Loucy (cell line): ENCODE results near the gene TMEM181.

Source experiments
- H2AFZ ChIP-seq: fragments of 200-600 bp; sonication (generic); 2 replicates; pipeline ENCODE4 v1.6.0; 2016; ENCODE audit warnings: antibody characterized with exemption, mild to moderate bottlenecking, low read length, moderate library complexity
- H3F3A ChIP-seq: fragments of 200-600 bp; 2 replicates; pipeline ENCODE4 v1.6.0; 2016; ENCODE audit warnings: antibody characterized with exemption, low read depth, mild to moderate bottlenecking
- H3K27me3 ChIP-seq: fragments of 200-600 bp; sonication (generic); 2 replicates; pipeline ENCODE4 v1.6.1; 2014; ENCODE audit warnings: low read length, mild to moderate bottlenecking; ENCODE audit not compliant: insufficient read depth, poor library complexity, severe bottlenecking
- H3K36me3 ChIP-seq: fragments of 200-600 bp; sonication (generic); 2 replicates; pipeline ENCODE4 v1.6.1; 2016; ENCODE audit warnings: low read length; ENCODE audit not compliant: insufficient read depth
- H3K4me1 ChIP-seq: fragments of 200-600 bp; sonication (generic); 2 replicates; pipeline ENCODE4 v1.5.1; 2014; ENCODE audit warnings: low read length, mild to moderate bottlenecking; ENCODE audit not compliant: insufficient read depth, poor library complexity, severe bottlenecking
- H3K4me2 ChIP-seq: fragments of 200-600 bp; sonication (generic); 2 replicates; pipeline ENCODE4 v1.6.0; 2014; ENCODE audit warnings: antibody characterized with exemption, low read length, low read depth, mild to moderate bottlenecking; ENCODE audit not compliant: poor library complexity, severe bottlenecking
- H3K4me3 ChIP-seq: fragments of 200-600 bp; sonication (generic); 2 replicates; pipeline ENCODE4 v1.5.1; 2014; ENCODE audit warnings: low read length, mild to moderate bottlenecking, mixed read lengths; ENCODE audit not compliant: poor library complexity, severe bottlenecking
- H3K79me2 ChIP-seq: fragments of 200-600 bp; sonication (generic); 2 replicates; pipeline ENCODE4 v1.6.1; 2014; ENCODE audit warnings: low read length; ENCODE audit not compliant: insufficient read depth
- H3K9ac ChIP-seq: fragments of 200-600 bp; sonication (generic); 2 replicates; pipeline ENCODE4 v1.6.0; 2014; ENCODE audit warnings: mild to moderate bottlenecking, low read depth, low read length, moderate library complexity; ENCODE audit not compliant: poor library complexity, severe bottlenecking
- H3K9me2 ChIP-seq: fragments of 200-600 bp; sonication (generic); replicated peaks from 2 replicates; pipeline ENCODE4 v1.6.1; 2016; ENCODE audit warnings: low read depth, low read length, mixed read lengths
- H3K9me3 ChIP-seq: fragments of 200-600 bp; sonication (generic); 2 replicates; pipeline ENCODE4 v1.6.1; 2014; ENCODE audit warnings: mild to moderate bottlenecking, antibody characterized with exemption, low read length, low read depth; ENCODE audit not compliant: insufficient read depth
- H4K20me1 ChIP-seq: fragments of 200-600 bp; sonication (generic); 2 replicates; pipeline ENCODE4 v1.6.0; 2014; ENCODE audit warnings: antibody characterized with exemption, low read length, mild to moderate bottlenecking; ENCODE audit not compliant: insufficient read depth, poor library complexity, severe bottlenecking
- EZH2phosphoT487 ChIP-seq: fragments of 200-600 bp; IDR thresholded peaks from 2 replicates; pipeline ENCODE4 v1.6.1; 2018; ENCODE audit warnings: antibody characterized with exemption, mild to moderate bottlenecking, moderate library complexity, borderline replicate concordance
- TF ChIP-seq, protein P1 (sequence below): fragments of 200-600 bp; sonication (generic); conservative IDR thresholded peaks from 2 replicates; pipeline ENCODE4 v1.5.1; 2014; ENCODE audit warnings: mild to moderate bottlenecking, antibody characterized with exemption, low read length

The TMEM181 gene

DNA sequence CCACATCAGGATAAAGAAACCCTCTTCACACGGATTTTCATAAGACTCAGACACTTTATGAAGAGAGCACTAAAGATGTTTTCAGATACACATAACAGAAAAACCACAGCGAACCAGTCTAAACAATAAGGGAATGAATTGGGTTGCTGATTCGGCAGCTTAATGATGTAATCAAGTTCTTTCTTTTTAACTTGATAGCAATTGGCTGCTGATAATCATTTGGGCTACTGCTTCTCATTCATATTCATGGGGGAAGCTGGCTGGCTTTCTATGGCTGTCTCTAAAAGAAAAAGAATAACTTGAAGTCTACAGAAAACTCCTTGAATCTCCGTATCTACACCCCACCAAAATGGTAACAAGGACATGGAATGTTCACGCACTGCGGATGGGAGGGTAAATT lies 20.0 kb upstream of the TMEM181 start:
- Histone ChIP-seq H3F3A (no peaks in the 10 kb centered on the region), H3K9me3 (no peaks in the 10 kb centered on the region; the same call in 1 of the 2 replicates), H3K9me2 (no peaks in the 10 kb centered on the region), H3K36me3 (no peaks in the 10 kb centered on the region), H3K9ac (no peak overlapping the region), H3K4me2 (no peak overlapping the region), H4K20me1 (no peaks in the 10 kb centered on the region), H3K79me2 (no peaks in the 10 kb centered on the region), H3K4me1 (no peaks in the 10 kb centered on the region), H3K27me3 (no peaks in the 10 kb centered on the region), H2AFZ (no peak overlapping the region), H3K4me3 (no peak overlapping the region)
- TF ChIP-seq EZH2phosphoT487, result no peak
- TF ChIP-seq, protein P1, sequence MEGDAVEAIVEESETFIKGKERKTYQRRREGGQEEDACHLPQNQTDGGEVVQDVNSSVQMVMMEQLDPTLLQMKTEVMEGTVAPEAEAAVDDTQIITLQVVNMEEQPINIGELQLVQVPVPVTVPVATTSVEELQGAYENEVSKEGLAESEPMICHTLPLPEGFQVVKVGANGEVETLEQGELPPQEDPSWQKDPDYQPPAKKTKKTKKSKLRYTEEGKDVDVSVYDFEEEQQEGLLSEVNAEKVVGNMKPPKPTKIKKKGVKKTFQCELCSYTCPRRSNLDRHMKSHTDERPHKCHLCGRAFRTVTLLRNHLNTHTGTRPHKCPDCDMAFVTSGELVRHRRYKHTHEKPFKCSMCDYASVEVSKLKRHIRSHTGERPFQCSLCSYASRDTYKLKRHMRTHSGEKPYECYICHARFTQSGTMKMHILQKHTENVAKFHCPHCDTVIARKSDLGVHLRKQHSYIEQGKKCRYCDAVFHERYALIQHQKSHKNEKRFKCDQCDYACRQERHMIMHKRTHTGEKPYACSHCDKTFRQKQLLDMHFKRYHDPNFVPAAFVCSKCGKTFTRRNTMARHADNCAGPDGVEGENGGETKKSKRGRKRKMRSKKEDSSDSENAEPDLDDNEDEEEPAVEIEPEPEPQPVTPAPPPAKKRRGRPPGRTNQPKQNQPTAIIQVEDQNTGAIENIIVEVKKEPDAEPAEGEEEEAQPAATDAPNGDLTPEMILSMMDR, result no peak

DNA sequence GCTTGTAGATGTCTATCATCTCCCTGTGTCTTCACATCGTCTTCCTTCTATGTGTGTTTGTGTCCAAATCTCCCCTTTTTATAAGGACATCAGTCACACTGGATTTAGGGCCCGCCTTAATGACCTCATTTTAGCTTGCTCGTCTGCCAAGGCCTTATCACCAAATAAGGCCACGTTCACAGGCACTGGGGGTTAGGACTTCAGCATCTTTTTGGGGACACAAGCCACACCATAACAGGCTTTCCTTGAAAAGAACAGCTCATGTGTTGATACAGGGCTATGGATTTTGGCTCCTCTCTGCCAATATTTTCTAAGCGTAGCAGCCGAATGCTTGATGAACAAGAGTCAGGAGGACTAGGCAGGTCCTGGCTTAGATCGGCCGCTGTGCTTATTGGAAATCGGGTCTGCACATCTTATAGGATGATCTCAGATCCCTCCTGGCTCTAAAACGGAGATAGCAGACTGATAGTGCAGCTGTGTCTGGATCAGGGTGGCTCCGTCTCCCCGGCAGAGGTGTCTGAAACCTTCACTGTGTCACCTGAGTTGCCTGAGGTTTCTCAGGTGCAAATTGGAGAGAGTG lies 16.2 kb upstream of the TMEM181 start:
- H4K20me1 ChIP-seq, result no peaks in the 10 kb centered on the region
- H3K79me2 ChIP-seq, result no peaks in the 10 kb centered on the region
- TF ChIP-seq, protein P1, result no peak
- TF ChIP-seq EZH2phosphoT487, result no peak
- H3K4me1 ChIP-seq, result no peaks in the 10 kb centered on the region
- no peak overlapping the region for H3K4me2 ChIP-seq
- no peak overlapping the region for H2AFZ ChIP-seq
- H3K9ac ChIP-seq, result no peak overlapping the region
- H3K9me3 ChIP-seq, result no peaks in the 10 kb centered on the region
- no peaks in the 10 kb centered on the region for H3K27me3 ChIP-seq
- no peaks in the 10 kb centered on the region for H3K9me2 ChIP-seq
- no peaks in the 10 kb centered on the region for H3K36me3 ChIP-seq
- H3K4me3 ChIP-seq, result no peak overlapping the region
- H3F3A ChIP-seq, result no peaks in the 10 kb centered on the region

DNA sequence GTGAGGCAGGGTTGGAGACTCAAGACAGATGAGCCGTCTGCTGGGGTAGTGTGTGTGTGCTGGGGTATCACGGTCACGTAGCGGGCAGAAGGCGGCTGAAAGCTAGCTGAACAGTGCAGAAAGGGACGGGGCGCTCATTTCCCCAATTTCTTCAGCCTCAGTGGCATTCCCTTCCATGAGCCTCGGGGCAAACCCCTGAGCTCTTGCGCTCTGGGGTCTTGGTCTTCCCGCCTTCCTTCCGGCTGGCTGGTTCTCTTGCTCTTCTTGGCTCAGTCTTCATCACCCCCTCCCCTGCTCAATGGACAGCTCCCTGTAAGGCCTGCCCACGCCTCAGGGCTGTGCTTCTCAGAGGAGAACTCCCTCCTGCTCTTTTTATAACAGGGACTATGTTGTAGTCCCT lies 15.5 kb upstream of the TMEM181 start:
- H3K9ac ChIP-seq, result no peak overlapping the region
- H4K20me1 ChIP-seq, result no peaks in the 10 kb centered on the region
- no peaks in the 10 kb centered on the region for H3K9me3 ChIP-seq
- H3K4me2 ChIP-seq, result no peak overlapping the region
- no peak overlapping the region for H2AFZ ChIP-seq
- H3K79me2 ChIP-seq, result no peaks in the 10 kb centered on the region
- no peaks in the 10 kb centered on the region for H3K9me2 ChIP-seq
- no peak overlapping the region for H3K4me3 ChIP-seq
- H3K4me1 ChIP-seq, result no peaks in the 10 kb centered on the region
- TF ChIP-seq, protein P1, result no peak
- TF ChIP-seq EZH2phosphoT487, result no peak
- H3F3A ChIP-seq, result no peaks in the 10 kb centered on the region
- H3K36me3 ChIP-seq, result no peaks in the 10 kb centered on the region
- H3K27me3 ChIP-seq, result no peaks in the 10 kb centered on the region
